HG03045 (cell line): Measurements from ENCODE around the gene CCDC12.
"Not testable (repeated sequence)": the region's sequence is repeated elsewhere in the genome, so short reads cannot be mapped to it uniquely, and the experiment has no call there.

Experiments used
- ATAC-seq: cut with Tn5 transposase; IDR thresholded peaks from one replicate; pipeline ENCODE4 v1.9.1; 2021; ENCODE audit warnings: mild to moderate bottlenecking, moderate library complexity; ENCODE audit not compliant: unreplicated experiment

Gene CCDC12

DNA sequence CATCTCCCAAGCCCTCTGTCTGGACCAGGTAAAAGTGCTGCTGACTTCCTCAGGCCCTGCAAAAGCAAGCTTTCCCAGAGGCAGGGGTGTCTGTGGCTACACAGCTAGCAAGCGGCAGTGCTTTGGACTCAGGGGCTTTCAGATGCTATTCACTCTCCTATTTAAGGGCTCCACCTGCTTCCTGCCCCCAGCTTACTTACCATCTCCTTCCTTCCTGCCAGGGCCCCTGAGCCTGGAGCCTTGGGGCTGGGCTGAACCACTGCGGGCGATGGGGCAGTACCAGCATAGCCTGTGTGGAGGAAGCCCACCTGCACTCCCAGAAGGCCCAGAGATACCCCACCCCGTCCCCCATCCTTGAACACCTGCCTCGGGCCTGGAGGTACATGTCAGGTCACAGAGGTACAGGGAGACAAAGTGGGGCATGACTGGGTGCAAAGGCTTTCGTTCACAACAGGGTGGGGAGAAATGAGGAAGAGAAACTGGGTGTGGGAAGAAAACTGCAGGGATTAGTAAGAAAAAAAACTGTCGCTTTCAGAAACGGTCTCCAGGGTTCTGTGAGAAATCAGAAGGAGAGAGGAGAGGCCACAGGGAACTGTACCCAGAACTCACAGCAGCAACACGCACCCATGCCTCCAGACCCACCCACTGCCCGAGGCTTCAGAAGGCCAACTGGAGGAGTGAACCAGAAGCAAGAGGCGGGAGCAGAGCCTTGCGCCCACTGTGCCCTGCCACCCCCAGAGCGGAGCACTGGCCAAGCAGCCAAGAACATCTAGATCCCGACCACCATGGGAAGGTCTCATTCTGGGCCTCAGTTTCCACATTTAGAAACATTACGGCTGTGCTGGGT, 49.5 kb downstream of the CCDC12 start:
- peak; percentile 59 for ATAC-seq

DNA sequence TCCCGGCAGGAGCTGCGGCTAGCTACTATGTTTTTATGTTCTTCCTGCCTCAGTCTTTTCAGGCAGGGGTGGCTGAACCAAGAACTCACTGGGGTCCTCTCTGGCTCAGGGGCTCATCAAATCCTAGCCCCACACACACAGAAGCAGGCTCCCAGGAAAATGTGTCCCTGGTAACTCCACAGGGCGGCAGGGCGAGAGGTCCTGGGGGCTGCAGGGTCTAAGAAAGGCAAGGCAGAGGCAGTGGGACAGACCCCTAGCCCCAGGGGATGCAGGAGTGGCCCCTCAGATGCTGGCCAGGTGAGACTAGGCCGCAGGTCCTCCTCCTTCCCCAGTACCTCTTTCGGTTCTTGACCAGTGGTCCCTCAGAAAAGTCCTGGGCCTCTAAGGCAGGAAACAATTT, 50.1 kb downstream of the CCDC12 start:
- no peak for ATAC-seq

DNA sequence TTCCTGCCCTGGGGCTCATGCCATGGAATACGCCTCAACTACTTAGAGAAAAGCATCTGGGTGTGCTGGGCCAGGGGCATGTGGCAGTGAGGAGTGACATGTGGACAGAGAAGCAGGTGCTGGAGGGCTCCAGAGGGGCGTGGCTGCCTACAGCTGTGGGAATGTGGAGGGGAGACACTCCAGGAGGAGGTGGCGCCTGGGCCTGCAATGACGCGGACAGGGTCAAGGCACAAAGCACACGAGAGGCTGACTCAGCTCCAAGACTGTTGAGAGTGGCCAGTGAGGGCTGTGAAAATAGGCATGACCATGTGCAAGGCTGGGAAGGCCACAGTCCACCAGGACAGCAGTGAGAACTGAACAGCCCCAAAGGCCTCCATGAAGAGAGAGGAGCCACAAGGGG, 50.5 kb downstream of the CCDC12 start:
- ATAC-seq, result no peak

DNA sequence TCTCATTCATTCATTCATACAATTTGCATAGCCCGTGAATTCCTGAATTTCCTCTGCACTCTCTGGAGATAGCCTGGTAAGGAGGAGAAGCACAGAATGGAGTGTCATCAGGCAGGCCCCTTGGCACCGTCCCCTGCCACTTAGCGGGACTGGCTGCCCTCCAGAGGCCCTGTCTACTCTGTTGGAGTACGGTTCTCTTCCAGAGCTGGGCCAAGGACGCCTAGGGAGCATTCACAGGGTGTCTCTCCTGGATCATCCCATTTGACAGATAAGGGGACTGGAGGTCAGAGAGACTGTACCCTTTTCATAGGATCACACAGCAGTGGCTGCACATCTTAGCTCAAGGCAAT, 51.0 kb downstream of the CCDC12 start:
- ATAC-seq, result no peak

DNA sequence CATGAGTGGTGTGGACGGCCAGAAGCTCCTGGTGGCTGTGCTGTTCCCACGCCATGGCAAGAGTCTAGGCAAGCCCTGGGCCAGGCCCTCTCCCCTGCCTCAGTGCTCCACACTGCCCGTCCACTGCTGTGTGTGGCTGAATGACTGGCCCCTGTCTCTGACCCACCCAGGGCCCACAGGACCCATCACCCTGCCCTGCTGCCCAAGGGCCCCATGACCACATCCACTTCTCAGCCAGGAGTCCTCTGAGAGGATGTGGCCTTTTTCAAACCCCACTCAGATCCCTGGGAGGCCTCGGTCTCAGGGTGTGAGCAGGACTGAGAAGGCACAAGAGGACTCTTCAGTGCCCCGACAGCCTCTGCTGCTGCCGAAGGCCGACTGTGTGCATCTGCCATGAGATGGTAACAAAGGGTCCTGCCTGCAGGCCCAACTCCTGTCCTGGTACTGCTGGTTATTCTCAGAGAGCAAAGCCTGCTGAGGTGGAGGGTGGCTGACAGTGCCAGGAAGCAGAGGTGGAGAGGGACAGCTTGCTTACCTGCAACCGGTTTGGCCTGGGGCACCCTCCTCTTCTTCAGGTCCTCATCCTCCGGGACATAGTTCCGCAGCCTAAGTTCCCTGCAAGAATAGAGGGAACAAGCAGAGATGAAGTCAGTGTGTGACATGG, 51.5 kb downstream of the CCDC12 start:
- ATAC-seq, result no peak

DNA sequence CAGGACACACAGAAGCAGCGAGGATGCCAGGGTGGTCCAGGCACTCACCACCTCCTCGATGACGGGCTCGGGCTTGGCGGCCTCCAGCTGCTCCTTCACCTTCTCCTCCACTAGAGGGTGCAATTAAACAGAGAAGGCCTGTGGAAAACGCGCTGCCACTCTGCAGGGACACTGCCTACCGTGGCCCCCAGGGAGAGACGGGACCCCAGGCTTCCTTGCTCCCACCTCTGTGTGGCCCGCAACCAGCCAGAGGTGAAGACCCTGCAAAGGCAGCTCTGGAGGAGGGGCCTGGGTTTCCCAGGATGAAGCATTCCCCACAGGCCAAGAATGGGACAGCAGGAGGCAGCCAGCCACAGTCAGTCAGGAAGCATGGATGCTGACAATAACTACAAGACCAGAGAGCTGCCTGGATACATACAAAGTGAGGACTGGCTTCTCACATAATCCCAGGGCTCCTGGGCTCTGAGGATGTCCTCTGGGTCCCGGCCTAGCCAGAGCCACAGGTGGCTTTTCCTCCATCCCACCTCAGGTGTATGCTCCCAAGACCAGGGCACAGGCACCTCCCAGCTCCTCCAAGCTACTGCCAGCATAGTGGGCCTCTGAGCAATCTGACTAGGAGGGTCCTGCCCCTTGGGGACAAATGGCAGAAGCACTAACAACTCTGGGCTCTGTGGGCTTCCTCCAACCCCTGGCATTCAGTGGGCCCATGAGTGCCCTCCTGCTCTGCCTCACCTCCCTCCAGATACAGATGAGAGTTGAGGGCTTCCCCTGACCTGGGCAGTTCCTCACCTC, 52.8 kb downstream of the CCDC12 start:
- no peak for ATAC-seq

DNA sequence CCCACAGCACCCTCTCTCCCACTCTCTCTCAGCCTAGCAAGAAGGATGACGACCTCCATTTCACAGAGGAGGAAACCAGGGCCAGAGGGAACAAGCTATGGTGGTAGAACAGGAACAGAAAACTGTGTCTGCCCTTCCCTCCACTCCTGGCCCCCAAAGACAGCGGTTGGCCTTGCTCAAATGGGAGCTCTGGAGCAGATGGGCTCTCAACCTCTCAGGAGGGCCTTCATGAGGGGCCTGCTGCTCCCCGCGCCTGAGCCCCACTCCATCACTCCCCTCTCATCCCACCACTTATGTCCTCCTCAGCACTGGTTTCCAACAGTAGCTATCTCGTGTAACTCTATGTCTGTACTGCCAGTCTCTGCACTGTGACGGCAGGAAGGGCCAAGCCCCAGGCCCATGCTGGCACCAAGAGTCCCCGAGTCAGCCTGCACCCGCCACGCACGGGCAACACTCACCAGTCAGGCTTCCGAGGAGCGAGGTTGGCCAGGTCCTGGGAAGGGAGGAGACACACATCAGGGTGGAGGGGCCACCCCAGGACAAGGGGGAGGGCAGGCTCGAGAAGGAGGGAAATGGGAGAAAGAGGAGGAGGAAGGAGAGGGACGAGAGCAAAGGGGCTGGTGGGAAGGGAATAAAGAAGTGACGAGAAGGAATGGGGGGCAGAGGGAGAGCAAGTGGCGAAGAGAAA, 53.5 kb downstream of the CCDC12 start:
- no peak for ATAC-seq

DNA sequence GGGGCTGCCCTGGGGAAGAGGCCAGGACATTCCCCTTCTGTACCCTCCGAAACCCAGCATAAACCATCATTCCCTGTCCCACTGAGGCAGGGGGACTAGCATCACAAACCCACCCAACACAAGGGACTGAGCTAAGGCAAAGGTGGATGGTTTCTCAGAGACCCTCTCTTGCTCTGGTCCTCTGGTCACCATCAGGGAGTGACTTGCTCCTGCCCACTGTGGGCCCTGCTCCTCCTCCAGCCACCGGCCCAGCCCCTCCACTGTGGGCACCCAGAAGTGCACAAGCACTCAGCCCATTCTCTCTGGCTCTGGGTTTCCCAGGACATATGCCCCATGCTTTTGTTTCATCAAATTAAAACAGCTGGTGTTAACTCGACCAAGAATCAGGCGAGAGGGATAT, 54.1 kb downstream of the CCDC12 start:
- ATAC-seq, result no peak

DNA sequence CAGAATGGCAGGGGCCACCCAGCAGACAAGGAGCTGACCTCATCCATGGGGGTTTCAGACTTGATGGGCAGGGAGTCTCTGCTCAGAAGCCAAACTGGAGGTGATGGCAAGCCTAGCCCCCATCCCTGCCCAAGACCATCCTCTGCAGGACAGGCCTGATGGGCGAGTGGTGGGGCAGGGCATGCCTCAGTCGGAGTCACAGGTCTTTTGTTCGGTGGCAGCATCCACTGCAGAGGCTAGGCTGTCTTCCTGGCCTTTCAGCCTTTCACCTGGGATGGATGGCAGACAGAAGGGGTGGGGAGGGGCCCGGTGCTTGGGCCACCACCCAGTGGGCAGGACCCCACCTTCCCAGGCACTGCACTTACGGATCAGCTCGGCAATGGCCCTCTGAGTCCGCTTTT, 54.7 kb downstream of the CCDC12 start:
- ATAC-seq, result no peak

DNA sequence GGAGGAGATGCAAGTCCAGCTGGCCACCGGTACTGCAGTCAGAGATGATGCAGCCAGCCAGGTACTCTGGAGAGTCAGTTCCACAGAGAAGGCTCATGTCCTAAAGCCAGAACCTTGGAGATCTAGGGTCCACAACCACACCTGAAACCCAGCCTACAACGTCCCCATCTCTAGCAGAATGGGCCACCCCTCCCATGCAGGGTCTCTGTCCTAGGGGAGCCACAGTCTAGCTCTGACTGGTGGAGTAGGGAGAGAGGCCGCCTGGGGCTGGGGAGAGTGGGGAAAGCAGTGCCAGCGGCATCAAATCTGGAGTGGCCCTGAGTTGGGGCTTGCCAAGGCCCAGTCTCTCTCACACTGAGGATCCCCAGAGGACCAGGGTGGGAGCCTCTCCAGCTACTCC, 55.5 kb downstream of the CCDC12 start:
- ATAC-seq, result no peak

DNA sequence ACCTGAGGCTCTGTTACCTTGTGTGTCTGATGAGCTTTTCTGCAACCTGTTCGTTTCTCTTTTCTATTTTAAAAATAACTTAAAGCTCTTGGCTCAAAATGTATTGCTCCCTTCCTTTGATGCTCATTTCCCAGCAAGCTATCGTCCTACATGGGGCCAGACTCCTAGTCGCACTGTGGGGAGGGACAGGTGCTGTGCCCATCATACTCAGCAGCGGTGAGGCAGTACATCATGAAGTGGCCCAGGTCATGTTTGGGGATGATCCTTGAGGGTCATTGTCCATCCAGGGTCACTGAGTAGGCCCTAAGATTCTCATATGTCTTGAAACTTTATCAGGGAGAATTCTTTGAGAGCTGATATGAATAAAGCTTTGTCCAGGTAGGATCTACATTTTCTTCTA, 57.9 kb downstream of the CCDC12 start:
- no peak for ATAC-seq

DNA sequence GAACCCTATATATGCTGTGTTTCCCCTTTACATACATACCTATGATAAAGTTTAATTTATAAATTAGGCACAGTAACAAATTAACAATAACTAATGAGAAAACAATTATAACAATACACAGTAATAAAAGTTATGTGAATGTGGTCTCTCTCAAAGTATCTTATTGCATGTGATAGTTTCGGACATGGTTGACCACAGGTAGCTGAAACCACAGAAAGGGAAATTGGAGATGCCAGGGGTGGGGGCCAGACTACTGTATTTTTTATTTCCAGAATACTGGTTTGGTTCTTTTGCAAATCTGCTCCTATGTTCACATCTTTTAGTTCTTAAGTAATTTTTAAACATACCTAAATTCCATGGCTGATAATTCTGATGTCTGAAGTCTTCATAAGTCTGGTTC, 58.3 kb downstream of the CCDC12 start:
- no peak for ATAC-seq

DNA sequence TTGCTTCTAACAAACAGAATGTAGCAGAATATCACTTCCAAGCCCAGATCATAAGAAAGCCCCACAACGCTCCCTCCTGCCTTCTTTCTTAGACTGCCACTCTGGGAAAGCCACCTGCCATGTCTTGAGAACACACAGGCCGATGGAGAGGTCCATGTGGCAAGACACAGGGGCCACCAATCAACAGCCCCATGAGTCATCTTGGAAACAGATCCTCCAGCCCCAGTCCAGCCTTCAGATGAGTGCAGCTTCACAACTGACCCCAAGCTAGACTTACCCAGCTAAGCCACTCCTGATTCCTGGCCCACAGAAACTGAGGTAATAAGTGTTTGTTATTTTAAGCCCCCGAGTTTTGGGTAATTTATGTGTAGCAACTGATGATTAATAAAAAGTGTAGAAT, 59.3 kb downstream of the CCDC12 start:
- no peak for ATAC-seq

DNA sequence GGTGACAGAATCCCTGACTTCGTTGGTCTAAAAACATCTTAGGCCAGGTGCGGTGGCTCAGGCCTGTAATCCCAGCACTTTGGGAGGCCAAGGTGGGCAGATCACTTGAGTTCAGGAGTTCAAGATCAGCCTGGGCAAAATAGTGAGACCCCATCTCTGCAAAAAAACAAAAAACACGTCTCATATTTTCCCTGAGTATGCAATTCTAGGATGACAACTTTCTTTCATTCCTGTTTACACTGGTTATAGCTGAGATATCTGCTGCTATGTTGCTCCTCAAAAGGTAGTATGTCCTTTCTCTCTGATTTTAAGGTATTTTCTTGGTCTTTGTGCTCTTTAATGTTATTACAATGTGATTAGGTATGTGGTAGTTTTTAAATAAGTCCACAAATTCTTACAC, 59.7 kb downstream of the CCDC12 start:
- ATAC-seq, result no peak

DNA sequence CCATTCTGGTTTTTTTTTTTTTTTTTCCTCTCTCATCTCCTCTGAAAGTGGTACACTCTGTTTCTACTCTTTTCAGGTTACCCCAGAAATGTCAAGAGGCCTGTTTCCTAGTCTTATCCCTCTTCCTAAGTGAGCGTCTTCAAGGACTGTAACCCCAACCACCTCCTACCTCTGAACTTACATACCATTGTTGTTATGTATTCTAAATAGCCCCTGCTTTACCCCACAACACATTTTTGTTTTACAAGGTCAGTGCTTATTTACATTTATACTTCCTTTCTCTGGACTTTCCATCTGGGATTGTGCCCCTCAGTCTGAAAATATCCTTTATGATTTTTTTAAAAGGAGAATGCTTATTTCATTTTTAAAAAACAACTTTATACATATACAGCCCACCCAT, 60.3 kb downstream of the CCDC12 start:
- no peak for ATAC-seq

DNA sequence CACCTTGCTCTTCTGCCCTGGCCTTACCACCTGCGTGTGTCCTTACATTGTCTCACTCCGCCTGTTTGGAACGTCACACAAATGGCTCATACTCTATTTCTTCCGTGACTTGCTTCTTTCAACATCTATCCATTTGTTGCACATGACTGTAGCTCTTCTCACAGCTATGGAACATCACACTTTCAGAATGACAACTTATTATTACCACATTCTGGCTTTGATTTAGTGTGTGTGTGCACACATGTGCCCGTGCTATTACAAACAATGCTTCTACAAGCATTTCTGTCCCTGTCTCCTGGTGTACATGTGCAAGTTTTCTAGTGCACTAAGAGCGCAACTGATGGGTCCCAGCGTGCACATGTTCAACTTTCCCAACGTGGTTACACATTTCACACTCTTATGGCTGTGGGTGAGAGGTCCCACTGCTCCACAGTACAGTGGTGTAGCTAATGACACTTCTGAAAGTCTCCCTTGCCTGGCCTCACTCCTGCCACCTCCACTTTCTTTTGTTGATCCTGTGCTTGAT, 61.2 kb downstream of the CCDC12 start:
- no peak for ATAC-seq

DNA sequence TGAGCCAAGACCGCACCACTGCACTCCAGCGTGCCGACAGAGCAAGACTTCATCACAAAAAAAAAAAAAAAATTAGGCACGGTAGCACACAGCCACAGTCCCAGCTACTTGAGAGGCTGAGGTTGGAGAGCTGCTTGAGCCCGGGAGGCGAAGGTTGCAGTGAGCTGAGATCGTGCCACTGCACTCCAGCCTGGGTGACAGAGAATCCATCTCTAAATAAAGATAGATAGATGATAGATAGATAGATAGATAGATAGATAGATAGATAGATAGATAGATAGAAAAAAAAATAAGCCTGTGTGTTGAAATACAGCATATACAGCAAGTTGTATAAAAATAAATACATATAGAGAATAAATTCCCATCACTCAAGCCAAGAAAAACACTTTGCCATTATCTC, 61.7 kb downstream of the CCDC12 start:
- ATAC-seq, result no peak

DNA sequence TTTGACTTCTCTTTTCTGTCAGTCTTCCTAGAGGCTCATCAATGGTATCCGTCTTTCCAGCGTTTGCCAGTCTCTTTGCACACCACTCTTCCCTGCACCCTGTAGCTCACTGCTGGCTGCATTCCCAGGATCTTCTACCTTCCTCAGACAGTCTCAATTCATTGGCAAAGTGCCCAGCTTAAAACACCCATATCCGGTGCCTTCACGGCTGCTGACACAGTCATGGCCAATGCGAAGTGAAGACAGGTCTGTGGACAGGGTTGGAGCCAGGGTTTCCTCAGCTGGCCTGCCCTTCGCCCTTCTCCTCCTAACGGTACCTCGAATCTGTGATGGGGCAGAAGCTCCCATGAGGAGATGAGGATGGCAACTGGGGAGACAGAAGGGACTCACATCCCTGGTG, 62.9 kb downstream of the CCDC12 start:
- ATAC-seq, result no peak

DNA sequence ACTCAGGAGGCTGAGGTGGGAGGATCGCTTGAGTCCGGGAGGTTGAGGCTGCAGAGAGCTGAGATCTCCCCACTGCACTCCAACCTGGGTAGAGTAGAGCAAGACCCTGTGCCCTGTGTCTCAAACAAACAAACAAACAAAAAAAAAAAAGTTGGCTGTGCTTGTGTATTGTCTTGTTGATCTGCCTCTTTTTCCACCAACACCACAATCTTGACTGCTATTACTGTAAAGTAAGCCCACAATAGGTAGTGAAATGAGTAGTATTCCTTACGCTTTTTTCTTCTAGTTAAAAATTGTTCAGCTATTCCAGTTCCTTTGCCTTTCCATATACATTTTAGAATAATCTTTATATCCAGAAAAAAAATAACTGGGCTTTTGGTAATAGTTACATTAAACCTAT, 63.6 kb downstream of the CCDC12 start:
- ATAC-seq, result no peak

DNA sequence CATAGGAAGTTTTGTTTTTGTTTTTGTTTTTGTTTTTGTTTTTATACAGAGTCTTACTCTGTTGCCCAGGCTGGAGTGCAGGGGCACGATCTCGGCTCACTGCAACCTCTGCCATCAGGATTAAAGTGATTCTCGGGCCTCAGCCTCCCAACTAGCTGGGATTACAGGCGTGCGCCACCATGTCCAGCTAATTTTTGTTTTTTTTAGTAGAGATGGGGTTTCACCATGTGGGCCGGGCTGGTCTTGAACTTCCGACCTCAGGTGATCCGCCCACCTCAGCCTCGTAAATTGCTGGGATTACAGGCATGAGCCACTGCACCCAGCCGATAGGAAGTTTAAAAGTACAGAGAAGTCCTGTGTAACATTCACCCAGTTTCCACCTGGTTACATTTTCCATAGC, 65.6 kb downstream of the CCDC12 start:
- not testable (repeated sequence) for ATAC-seq

DNA sequence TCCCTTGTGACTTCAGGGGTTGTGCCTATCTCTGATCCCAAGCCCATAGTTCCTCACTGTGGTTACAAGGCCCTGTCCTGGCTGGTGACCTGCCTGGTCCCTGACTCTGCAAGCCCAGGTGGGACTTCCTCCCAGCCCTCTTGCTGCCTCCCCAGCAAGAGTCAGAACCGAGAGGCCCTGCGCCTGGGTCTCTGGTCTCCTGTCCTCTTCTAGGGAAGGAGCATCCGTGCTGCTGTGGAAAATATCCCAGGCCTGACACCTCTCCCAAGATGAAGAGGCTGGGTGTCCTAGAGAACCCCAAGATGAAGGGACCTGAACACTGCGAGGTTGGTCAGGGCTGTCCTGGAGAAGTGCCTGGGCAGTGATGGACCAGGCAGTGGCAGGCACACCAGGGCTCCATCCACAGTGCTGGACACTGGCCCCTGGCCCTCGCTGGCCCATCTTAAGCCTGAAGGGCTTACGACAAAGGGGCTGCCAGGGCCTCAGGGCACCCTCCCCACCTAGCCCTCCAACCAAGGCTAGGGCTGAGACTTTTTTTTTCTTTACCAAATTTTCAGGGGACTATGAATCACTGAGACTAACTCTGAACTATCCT, 66.3 kb downstream of the CCDC12 start:
- ATAC-seq, result no peak
